NCI-H128 (cell line): ENCODE results near the gene DENND1A.
"Not testable (repeated sequence)": the region's sequence is repeated elsewhere in the genome, so short reads cannot be mapped to it uniquely, and the experiment has no call there.

Experiments
- DNase-seq: peaks from one replicate; lab custom pipeline; 2025; ENCODE audit not compliant: unreplicated experiment; lab: John Stamatoyannopoulos, UW

DENND1A gene

DNA sequence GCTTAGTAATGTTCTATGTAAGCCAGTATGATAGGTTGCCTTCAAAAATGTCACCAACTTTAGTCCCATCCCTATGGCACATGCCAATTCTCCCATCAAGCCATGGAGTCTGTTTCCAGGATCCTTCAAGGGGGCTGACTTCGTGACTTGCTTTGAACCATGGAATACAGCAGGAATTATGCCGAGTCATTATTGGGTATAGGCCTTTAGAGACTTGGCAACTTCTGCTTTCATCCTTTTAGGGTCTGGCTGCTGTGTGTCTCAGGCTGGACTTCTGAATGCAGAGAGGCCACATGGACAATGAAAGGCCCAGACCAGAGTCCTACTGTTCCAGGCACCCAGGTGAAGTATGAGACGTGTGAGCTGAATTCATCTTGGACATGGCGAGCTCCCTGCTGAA lies 109.8 kb downstream of the DENND1A start:
- DNase-seq, result no peak

DNA sequence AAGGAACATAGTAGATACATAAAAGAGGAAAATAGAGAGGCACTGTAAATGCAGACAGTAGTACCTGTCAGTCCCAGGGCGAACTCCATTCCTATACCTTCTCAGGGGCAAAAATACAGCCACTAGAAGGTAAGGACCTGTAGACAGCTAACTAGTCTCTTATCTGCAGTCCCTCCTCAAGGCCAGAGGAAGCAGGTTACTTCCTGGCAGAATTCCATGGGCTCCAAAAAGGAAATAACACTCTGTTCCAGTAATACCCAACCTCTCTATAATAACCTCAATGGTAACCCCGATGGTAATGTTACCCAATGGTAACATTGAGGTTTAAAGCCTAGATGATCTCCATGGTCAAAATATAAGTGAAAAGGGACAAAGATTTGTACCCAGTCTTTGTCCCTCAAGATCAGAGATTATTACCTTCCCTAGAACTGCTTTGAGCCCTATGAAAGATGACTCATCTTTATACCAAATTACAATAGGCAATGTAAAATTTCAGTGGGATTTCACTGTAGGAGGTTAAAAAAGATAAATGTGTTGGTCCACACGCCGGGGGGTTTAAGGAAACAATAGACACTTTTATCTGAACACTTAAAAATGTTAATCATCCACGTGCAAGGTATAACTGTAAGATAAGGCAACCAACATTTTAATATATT lies 113.0 kb downstream of the DENND1A start:
- DNase-seq, result no peak

DNA sequence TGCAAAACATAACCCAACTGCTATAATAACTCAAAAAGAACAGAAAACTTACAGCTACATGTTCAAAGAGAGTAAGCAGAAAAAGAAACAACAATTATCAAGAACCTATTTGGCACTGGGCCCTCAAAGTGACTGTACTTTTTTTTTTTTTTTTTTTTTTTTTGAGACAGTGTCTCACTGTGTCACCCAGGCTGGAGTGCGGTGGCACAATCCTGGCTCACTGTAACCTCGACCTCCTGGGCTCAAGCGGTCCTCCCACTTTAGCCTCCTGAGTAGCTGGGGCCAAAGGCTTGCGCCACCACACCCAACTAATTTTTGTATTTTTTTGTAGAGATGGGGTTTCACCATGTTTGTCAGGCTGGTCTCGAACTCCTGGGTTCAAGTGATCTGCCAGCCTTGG lies 114.1 kb downstream of the DENND1A start:
- DNase-seq, result not testable (repeated sequence)

DNA sequence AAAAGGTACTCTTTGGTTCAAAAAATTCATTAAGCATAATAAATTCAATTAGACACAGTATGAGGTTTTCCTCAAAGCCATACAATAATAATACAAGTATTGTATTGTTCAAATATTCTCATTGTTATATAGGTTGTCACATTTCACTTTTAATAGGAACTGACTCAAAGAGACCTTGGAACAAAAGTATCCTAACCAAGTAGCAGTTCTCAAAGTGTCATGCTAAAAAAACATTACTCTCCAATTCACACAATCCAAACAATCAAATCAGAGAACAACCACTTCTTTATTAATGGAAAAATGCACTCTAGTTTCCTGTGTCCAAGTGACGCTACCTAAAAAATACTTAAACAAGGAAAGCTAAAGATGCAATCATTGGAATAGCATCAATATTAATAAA lies 115.4 kb downstream of the DENND1A start:
- DNase-seq, result no peak

DNA sequence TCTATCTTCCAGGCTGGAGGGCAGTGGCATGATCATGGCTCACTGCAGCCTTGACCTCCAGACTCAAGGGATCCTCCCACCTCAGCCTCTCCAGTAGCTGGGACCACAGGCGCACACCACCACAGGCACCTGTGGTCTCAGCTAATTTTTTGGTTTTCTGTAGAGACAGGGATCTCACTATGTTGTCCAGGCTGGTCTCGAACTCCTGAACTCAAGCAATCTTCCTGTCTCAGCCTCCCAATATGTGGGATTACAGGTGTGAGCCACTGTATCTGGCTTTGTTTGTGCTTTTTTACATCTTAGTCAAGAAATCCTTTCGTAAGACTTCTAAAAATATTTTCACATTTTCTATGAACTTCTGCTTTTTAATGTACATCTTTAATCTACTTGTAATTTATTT lies 116.9 kb downstream of the DENND1A start:
- DNase-seq, result no peak

DNA sequence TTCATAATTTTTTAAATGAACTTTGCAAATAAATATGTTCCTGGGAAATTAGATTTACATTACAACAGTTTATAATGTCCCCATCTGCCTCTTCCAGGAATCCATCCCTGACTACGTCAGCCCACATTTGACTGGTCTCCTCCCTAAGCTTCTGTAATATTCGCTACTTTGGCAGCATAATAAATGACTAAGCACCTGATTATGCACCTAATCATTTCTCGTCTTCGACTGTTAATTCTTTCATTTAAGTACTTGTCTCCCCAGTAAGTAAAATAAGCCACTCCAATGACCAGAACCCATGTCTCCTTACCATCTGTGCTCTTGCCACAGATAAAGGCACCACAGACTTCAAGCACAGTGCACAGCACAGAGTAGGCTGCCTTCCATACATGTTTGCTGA lies 122.7 kb downstream of the DENND1A start:
- no peak for DNase-seq

DNA sequence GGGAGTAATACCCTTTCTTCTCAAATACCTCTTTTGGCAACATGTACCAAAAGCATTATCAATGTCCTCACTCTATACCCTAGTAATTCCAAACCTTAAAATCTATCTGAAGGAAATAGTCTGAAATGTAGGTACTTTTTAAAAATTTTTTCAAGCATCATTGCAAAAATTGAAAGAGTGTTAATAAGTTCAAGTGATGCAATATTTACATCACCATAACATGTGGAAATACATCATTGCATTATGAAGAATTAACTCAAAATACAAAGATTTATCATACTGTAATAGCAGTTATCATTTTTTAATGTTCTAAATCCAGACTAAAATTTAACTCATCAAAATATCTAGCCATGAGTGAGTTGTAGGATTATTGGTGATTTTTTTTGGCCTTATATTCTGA lies 123.1 kb downstream of the DENND1A start:
- DNase-seq, result no peak

DNA sequence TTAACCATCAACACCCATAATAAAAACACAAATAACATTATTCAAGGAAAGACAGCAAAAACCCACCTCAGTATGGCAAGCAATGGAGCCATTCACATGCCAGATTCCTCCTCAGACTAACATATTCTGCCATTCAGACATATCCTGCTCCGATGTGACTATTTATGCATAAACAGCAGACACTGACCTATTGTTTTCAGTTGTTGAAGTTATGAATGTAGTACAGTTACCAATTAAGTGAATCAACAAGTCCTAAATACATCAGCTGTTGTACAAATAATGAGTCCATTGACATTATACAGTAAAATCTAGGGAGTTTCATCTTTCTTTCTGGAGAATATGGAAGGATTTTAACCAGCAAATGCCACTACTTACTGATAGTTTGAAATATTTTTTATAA lies 131.7 kb downstream of the DENND1A start:
- no peak for DNase-seq

DNA sequence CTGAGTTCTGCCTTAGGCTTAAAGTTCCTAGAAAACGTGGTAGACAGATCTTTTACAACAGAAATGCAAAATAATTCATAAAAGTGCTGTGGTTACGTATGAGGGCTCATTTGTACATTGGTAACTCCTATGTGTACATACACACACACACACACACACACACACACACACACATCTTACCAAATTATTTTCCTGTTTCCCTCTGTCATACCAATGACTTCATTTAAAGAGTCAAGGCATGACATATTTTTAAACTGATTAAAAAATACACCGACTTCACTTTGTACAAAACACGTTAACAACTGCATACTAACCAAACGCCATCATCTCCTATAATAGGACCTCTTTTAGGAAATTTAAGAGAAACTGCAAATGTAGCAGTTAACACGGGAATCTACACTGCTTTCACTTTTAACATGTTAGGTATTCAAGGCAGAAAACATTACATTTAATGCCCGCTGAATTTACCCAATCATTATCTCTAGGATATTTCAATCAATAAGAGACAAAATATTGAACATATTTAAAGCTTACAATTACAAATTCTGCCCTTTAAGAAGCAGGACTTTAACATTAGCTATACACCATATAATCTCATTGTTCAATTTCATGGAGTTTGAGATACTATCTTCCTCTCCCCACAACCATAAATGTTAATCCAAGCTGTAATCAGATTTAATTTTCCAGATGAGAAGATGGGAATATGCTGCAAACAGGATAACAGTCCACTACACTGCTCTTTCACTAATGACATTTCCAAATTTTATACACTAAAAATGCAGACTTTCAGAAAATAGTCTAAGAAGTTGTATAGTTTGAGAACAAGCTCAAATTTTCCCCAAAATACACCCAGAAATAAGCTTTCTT lies 133.1 kb downstream of the DENND1A start:
- DNase-seq, result no peak

DNA sequence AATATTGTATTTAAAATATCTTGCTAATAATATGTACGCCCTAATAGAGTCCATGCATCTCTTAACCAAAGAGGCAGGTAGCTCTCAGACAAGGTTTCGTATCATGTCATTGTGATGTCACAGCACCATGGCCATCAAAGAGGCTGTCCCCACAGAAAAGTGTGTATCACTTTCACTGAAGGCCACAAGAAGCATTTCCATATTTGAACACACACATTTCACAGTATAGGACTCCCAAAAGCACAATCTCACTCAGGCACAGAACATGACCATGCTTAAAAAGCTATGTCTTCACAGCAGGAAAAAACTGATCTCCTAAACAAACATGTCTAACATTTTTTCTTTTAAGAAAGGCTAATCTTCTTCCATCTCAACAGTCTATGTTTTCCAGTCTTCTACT lies 133.8 kb downstream of the DENND1A start:
- no peak for DNase-seq

DNA sequence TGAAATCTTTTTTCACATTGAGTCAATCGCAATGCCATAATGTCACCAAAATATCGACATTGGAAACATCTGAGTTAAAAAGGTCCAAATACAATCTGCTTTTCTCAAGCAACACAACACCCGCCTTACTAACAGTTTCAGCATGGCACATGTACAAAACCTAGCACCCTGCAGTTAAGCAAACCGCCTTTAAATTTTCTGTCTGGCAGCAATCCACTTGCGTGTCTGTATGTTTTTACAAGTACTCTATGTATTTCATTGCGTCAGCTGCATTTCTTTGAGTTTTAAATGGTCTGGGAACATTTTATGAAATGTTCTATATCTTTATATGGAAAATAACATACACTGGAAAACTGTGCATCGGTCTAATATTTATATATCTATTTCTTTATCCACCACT lies 134.6 kb downstream of the DENND1A start:
- no peak for DNase-seq

DNA sequence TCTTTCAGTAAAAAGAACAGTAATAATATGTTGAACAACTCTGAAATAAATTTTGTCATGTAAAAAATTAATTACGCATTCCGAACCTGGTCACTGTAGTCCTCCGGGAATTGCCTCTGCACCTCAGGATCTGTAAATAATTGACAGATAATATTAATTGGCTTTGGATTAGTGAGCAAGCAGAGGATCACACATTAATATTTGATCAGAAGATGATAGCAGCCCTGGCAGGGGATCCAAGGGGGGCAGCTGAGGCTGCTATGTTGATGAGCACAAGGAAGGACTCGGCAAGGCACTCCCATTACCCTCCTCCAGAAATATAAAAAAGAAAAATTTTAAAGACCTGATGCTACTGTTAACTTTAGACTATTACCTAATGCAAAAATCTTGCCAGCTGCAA lies 137.4 kb downstream of the DENND1A start:
- no peak for DNase-seq

DNA sequence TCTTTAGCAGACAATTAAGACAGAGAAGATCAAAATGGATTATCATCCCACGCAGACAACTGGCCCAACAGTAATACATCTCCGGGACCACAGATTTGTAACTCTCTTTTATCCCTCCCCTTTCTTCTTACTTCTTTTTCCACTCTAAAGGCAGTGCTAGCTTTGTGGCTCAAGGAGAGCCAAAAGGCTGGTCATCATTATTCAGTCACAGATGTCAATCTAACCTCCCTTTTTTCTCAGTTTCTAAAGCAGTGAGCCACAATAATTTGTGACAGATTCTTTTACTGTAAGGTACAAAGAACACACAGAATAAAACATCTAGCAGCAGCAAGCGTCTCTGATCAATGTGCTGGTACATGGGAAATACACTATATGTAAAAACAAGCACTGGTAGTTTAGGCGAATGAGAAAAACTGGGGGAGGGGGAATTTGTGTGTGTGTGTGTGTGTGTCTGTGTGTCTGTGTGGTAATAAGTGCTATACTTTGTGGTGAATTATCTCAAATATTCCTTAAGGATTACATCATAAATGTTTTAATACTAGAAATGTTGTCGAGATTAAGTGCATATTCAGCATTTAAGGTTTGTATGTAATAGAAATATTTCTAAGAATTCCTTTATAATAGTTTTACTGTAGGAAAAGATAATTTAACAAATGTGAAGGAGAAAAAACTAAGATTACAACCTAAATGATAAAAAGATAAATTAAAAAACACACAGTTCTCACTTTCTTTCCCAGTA lies 140.2 kb downstream of the DENND1A start:
- no peak for DNase-seq

DNA sequence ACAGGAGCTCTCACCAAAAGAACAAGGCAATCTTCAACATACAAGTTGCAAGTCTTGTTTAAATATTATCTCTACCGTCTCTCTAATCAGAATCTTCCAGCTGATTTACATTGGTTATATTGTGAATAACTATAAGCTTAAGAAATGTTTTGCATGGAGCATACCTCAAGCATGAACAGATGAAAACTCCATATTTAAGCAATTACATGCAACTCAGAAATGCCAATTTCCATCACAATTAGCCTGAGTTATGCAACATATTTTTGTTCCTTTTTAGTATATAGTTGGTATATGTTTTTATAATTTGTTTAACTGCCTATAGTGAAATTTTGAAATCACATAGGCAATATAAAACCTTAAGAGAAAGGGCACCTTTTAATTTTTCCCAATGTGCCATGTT lies 142.5 kb downstream of the DENND1A start:
- DNase-seq, result no peak

DNA sequence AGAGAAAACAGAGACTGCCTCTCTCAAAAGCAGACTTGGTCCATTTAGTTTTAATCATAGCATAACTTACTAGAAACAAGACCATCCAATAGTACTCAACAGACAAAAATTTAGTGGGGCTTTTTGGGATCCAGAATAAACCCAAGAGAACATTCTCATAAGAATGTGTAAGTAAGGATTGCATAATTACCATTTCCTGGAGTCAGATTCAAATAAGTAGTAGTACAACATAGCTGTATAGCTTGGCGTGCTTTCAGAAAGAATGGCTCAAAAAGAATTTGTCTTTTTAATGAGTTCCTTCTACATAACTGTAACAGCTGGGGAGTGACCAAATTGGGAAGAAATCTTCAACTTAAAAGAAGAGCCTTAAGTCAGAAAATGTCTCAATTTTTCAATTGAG lies 145.4 kb downstream of the DENND1A start:
- DNase-seq, result no peak

DNA sequence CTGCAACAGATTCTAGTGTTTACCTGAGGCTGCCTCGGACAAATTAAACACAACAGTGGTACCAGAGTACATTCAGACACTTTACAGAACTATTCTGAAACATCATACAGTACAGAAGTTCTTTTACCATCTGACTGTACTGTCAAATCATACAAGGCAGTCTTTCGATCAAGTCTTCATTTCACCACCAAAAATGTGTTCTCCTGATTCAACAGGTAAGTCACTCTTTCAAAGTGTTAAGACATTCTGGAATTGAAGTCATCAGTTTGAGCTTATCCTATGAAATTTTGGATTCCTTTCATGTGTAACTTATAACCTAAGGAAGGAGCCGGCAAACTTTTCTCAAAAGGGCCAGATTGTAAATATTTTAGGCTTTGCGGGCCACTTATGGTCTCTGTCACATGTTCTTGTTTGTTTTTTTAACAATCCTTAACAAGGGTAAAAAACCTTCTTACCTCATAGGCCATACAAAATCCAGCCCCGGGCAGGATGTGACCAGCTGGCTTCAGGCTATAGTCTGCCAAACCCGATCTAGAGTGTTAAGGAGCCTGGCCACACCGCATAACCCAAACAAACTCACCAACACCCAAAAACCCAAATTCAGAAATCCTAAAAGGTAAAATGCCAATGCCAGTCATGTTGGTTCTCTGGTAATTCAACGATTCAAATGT lies 151.6 kb downstream of the DENND1A start:
- DNase-seq, result no peak

DNA sequence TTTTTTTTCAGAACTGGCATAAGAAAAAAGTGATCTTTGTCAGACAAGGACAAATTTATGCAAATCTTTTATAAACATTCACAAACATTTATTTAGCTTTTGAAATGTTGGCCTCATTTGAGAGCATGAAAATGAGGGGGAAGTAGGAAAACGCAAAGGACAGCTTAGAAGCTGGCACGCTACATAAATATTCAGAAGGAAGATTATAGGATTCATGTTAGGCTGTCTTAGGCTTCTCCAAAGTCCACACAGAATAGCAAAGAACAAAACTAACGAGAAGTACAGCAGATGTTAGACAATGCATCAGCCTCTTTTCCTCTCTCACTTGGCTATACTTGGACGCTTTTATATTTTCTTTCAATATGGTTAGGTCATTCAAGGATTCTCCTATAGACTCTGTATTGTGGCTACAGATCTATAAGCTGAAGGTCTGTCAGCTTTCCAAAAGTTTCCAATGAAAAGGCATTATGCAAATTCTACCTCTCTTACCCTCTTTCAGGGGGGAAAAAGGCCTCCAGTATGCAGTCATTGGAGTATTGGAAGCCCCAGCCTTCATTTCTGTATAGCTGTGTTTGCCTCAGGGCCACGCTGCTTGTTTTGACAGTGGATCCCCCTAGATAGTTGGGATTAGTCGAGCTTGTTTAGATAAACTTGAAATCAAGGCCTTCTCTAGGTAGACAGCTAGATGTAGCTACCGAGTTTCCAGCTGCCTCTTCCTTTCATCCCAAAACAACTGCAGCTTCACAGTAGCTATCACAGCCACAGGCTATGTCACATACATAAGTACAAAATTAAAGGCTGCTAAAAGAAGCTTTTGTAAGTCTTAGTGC lies 153.0 kb downstream of the DENND1A start:
- DNase-seq, result no peak

DNA sequence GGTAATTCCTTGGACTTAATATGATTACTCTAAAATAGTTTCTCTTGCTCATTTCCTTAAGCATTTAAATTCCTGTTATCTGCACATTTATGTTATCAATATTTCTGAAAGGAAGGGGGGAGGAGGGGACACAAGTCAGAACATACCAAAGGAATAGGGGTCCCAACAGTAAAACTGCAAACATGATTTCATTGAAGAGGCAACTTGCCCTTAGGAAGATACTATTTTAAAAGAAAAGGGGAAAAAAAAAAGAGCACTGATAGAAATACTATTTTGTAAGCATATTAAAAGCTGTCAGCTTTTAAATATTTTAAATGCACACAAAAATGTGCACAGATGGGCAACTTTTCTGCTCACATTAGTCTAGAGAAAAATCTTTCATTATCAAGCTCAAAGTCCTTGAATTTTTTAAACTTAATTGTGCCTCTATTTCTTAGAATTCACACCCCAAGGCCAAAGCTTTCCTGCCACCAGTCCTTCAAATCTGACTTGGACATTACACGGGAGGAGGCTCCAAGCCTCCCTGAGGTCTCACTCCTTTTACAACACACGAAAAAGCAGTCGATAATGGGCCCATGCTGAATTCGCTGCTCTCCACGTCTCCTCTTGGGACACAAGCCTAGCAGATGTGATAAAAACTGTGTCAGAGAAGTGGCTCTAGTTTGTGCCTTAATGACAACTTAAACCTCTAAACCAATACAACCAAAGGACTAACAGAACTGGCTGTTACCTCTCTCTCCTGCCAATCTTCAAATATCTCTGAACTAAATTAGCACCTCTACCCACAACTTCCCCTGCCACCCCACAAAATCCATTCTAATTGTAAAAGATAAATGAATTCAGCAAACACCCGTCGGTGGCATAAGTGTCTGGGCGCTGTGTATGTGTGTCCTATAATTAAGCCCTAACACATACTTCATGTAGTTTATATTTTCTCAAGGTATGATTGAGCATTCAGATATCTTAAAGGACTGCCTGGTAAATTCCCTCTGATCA lies 154.3 kb downstream of the DENND1A start:
- no peak for DNase-seq

DNA sequence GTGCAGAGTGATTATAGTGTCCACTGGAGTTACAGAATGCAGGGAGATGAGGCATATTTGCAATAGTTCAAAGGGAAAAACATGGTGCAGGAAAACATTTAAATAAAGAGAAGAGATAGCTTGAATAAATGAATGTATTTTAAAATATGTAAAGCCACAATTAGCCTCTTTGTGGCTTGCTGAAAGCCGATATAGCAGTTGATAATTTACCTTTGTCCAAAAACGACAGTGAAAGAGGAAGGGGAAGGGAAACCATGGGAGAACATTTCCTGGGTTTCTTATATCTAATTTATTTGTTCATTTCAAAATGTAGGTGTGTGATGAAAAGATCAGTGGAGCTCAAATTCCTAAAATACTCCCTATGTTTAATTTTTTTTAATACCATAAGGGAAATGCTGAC lies 156.1 kb downstream of the DENND1A start:
- DNase-seq, result no peak
